ENCODE data around the gene TNS1.

GRCh38 chr2:217873371-217873770 is 129.4 kb downstream of the TNS1 start:
- no peak for TF ChIP-seq CTCF (IDR thresholded peaks at IDR 0.05)
- TF ChIP-seq POLR2AphosphoS5 (IDR thresholded peaks at IDR 0.05; ENCODE audit: low read depth, low read length), result no peak
- TF ChIP-seq, protein P1, sequence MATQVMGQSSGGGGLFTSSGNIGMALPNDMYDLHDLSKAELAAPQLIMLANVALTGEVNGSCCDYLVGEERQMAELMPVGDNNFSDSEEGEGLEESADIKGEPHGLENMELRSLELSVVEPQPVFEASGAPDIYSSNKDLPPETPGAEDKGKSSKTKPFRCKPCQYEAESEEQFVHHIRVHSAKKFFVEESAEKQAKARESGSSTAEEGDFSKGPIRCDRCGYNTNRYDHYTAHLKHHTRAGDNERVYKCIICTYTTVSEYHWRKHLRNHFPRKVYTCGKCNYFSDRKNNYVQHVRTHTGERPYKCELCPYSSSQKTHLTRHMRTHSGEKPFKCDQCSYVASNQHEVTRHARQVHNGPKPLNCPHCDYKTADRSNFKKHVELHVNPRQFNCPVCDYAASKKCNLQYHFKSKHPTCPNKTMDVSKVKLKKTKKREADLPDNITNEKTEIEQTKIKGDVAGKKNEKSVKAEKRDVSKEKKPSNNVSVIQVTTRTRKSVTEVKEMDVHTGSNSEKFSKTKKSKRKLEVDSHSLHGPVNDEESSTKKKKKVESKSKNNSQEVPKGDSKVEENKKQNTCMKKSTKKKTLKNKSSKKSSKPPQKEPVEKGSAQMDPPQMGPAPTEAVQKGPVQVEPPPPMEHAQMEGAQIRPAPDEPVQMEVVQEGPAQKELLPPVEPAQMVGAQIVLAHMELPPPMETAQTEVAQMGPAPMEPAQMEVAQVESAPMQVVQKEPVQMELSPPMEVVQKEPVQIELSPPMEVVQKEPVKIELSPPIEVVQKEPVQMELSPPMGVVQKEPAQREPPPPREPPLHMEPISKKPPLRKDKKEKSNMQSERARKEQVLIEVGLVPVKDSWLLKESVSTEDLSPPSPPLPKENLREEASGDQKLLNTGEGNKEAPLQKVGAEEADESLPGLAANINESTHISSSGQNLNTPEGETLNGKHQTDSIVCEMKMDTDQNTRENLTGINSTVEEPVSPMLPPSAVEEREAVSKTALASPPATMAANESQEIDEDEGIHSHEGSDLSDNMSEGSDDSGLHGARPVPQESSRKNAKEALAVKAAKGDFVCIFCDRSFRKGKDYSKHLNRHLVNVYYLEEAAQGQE (IDR thresholded peaks at IDR 0.05; ENCODE audit: insufficient read depth in 1 of 2, low read depth in 2 of 2, low read length in 1 of 2), result no peak
- no peak for TF ChIP-seq TCF7L2 (IDR thresholded peaks at IDR 0.05; ENCODE audit: low read depth, low read length)

Measured in Panc1 (cell line).